HCEC 1CT (cell line): ENCODE data around the gene KIF26A.

Experiments
- DNase-seq: peaks from one replicate; pipeline ENCODE4 v3.0.0-alpha.2; 2017

The KIF26A gene

GRCh38 chr14:104113631-104114420 lies 24.6 kb upstream of the KIF26A start:
- no peak for DNase-seq

- no peak for DNase-seq
These were observed 23.8 kb upstream of the KIF26A start for GRCh38 chr14:104114421-104115130.

DNA sequence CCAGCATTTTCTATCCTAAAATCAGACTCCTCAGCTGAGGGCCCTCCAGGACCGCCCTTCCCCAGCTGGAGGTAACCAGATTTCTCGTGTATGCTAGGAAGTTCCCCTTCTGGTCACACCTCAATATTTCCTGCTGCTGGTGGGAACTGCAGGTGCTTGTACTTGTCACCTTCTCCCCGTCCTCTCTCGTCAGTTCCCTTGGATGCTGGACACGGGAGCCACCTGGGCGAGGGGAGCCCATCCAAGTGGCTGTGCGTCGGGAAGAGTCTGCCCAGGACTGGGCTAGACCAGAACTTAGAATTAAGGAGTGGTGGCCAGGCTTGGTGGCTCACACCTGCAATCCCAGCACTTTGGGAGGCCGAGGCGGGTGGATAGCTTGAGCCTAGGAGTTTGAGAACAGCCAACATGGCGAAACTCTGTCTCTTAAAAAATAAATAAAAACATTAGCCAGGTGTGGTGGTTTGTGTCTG lies 23.2 kb upstream of the KIF26A start:
- DNase-seq, result no peak

DNA sequence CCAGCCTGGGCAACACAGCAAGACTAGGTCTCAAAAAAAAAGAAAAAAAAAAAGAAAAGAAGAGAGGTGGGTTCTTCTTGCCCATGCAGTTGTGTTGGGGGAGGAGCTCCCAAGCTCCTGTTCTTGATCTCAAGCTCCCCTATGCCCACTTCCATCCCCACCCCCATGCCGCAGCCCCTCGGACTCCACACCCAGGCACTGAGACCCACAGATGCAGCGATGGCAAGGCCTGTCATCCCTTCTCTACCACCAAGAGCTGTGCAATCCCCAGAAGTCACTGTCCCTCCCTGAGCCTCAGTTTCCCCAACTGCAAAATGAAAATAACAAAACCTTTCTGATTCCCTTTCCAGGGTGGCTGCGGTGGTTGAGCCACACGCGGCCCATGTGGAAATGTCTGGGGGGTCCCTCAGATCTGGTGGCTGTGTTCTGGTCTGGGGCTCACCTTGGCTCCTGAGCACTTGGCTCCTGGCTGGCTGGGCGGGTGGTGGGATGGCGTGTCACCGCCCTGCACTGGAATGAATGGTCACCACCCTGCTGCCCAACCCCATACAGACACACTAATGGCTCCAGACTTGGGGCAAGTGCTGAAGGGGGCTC lies 22.6 kb upstream of the KIF26A start:
- no peak for DNase-seq

GRCh38 chr14:104116288-104116755 lies 22.1 kb upstream of the KIF26A start:
- no peak for DNase-seq

GRCh38 chr14:104116756-104117340 lies 21.5 kb upstream of the KIF26A start:
- no peak for DNase-seq

- DNase-seq, result no peak
These were observed 20.9 kb upstream of the KIF26A start for GRCh38 chr14:104117341-104118005.

DNA sequence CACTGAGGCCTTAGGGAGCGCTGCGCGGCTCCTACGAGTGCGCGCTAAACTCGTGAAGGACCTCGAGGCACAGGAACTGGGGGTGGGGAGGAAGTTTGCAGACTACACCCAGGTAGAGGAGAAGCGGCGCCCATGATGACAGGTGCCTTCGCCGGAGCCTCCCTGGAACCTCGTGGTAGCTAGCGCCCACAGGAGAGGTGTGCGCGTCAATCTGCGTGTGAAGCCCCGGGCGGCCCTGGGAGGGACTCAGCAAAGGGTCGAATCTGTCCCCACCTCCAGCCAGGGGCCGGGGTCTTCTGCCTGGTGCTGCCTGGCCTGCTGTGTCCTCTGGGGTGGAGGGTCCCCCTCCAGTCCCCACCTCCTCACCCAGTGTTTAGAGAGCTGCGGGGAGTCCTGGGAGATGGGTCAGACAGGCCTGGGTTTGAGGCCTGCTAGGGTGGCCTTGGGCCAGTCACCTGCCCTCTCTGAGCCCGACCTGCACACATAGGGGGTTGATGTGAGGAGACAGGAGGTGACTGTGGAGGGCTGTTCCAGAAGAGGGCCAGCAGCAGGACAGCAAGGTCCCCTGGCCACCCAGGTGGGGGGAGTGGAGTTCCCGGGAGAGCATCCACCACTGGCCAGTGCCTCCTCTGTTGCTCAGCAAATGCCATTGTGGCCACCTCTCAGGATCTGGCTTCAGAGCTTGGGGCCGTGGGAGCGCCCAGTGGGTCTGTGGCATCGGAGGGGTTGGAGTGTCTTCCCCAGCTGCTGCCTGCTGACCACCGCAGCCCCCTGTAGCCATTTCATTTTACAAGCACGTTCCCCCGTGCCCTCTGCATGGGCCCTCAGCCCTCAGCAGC lies 20.2 kb upstream of the KIF26A start:
- no peak for DNase-seq

DNA sequence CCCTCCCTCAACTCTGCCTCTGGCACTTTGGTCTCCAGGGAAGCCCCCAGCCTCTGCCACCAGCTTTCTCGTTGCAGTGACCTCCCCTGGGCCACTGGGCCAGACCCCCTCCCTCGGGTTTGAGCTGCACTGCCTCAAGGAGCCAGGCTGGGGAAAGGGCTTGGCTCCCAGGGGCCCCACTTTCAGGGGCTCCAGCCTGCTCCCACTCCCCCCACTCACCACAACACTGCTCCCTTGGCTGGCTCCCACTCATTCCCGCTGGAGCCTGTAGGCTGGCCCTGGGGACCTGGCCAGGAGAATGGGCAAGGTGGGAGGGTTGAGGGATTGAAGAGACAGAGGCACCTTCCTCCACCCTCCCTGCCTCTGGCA lies 19.3 kb upstream of the KIF26A start:
- DNase-seq, result no peak

DNA sequence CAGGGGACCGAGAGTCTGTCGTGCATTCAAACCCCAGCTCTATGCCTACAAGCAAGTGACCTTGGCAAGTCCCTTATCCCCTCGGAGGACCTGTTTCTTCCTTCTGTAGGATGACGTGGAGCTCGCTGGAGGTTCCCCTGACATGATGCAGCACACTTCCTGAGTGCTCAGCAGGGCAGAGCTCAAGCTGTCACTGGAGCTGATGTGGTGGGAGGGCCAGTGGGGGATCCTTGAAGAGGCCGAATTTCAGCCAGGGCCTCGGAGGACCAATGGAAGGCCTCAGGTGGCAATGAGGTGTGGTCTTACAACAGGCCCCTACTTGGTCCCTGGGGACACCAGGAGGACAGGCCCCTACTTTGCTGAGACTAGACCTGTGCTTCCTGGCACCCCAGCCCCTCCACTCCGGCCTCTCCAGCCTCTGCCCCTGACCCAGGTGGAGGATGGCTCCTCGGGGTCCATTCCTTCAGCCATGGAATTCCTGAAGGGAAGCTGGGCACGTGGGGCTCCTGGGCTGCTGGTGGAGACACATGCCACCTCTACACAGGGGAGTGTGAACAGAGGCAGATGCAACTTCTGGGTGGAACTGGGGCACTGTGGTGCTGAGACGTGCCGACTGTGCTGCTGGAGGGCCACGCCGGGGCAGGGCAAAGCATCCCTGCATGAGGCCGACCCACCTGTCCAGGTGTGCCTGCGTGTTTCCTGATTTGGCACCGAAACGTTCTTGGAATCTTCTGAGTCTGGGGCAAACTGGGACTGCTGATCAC lies 18.7 kb upstream of the KIF26A start:
- DNase-seq, result no peak

GRCh38 chr14:104120281-104120741 lies 18.1 kb upstream of the KIF26A start:
- no peak for DNase-seq

- no peak for DNase-seq
These were observed 17.2 kb upstream of the KIF26A start for GRCh38 chr14:104121142-104121541.

- no peak for DNase-seq
These were observed 14.5 kb upstream of the KIF26A start for GRCh38 chr14:104123879-104124278.

DNA sequence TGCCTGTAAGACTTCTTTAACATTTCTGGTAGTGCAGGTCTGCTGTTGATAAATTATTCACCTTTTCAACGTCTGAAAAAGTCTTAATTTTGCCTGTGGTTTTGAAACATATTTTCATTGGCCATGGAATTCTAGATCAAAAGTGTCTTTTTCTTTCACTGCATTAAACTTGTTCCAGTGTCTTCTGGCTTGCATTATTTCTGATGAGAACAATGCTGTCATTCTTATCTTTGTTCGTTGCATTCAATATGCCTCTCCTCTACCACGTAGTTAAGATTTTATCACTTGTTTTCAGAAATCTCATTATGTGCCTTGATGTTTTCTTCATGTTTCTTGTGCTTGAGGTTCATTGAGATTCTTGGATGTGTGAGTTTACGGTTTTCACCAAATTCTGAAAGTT lies 13.4 kb upstream of the KIF26A start:
- no peak for DNase-seq

DNA sequence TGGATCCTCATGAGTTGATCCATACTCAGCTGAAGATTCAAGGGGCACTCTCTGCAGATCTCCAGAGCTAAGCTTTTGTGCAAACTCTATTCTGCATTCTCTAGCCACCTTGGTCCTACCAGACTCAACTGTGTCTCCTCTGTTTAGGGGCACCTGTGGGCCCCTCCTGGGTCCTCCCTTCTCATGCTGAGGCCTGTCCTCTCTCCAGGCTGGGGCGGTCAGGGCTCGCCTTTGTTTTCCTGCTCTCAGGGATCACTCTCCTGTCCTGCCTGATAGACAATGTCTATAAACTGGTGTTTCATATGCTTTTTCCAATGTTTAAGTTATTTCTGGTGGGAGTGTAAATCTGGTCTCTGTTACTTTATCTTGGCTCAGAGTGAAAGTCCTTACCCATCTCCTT lies 11.6 kb upstream of the KIF26A start:
- DNase-seq, result no peak

- DNase-seq, result no peak
These were observed 9.4 kb upstream of the KIF26A start for GRCh38 chr14:104128981-104129380.

- no peak for DNase-seq
These were observed 8.8 kb upstream of the KIF26A start for GRCh38 chr14:104129556-104129955.

GRCh38 chr14:104130974-104131651 lies 7.3 kb upstream of the KIF26A start:
- no peak for DNase-seq

DNA sequence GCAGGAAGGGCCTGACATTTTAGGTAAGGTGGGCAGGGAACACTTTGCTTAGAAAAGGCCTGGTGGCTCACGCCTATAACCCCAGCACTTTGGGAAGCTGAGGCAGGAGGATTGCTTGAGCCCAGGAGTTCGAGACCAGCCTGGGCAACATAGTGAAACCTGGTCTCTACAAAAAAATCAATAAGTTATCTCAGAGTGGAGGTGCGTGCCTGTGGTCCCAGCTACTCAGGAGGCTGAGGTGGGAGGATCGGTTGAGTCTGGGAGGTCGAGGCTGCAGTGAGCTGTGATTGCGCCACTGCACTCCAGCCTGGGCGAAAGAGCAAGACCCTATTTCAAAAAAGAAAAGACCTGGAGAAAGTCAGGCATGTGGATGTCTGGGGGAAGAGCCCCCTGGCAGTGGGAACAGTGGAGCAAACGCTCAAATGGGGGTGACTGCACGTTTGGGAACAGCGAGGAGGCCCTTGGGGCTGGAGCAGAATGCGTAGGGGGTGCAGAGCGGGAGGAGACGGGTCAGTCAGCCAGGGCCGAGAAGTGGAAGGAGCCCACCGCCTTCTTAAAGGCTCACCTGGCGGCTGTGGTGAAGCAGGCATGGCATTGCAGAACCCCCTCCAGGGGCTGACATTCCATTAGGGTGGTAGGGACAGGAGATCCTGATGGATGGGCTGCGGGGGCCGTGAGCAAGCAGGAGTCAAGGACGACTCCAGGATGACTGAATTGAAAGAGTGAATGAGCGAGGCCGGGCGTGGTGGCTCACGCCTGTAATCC lies 6.2 kb upstream of the KIF26A start:
- no peak for DNase-seq

- DNase-seq, result no peak
These were observed 5.4 kb upstream of the KIF26A start for GRCh38 chr14:104132981-104133380.
